Osteoblast (primary cell): Measurements from ENCODE around the gene HES6. TPM values are rescaled to one million over a fixed set of nuclear protein-coding genes. Genes with fewer than 3 reads are reported as not detected.
A peak's percentile ranks its signal among the peaks of the same experiment; 100 is the strongest.

Source experiments
- DNase-seq: peaks from one replicate; pipeline ENCODE4 v3.0.0; 2011; ENCODE audit warnings: low spot score, mixed read lengths; ENCODE audit not compliant: insufficient read length; ENCODE audit errors: missing footprints
- H2AFZ ChIP-seq: 2 replicates; pipeline ENCODE4 v1.6.0; 2011; ENCODE audit warnings: mild to moderate bottlenecking, low read length
- H3K27ac ChIP-seq: 2 replicates; pipeline ENCODE4 v1.5.1; 2011; ENCODE audit warnings: mild to moderate bottlenecking, low read depth, low read length, moderate library complexity
- H3K27me3 ChIP-seq: 2 replicates; pipeline ENCODE4 v1.6.0; 2012; ENCODE audit warnings: mild to moderate bottlenecking, control low read depth, inconsistent platforms, low read length, moderate library complexity; ENCODE audit not compliant: insufficient read depth
- H3K36me3 ChIP-seq: 2 replicates; pipeline ENCODE4 v1.5.1; 2011; ENCODE audit warnings: mild to moderate bottlenecking, low read length, control low read depth, moderate library complexity; ENCODE audit not compliant: insufficient read depth
- H3K4me1 ChIP-seq: 2 replicates; pipeline ENCODE4 v1.5.1; 2011; ENCODE audit warnings: mild to moderate bottlenecking, low read length, control low read depth, moderate library complexity; ENCODE audit not compliant: insufficient read depth
- H3K4me2 ChIP-seq: 2 replicates; pipeline ENCODE4 v1.6.0; 2011; ENCODE audit warnings: mild to moderate bottlenecking, low read length; ENCODE audit not compliant: insufficient read depth
- H3K4me3 ChIP-seq: fragments of 200-600 bp; sonication (generic); 3 replicates; pipeline ENCODE4 v1.5.1; 2012; ENCODE audit warnings: mild to moderate bottlenecking, low read length, inconsistent platforms; ENCODE audit not compliant: insufficient read depth
- H3K79me2 ChIP-seq: 2 replicates; pipeline ENCODE4 v1.6.0; 2012; ENCODE audit warnings: mild to moderate bottlenecking, low read length, control low read depth, inconsistent platforms; ENCODE audit not compliant: insufficient read depth
- H3K9me3 ChIP-seq: 2 replicates; pipeline ENCODE4 v1.5.1; 2011; ENCODE audit warnings: low read depth, low read length, control low read depth
- H4K20me1 ChIP-seq: 2 replicates; pipeline ENCODE4 v1.6.0; 2012; ENCODE audit warnings: mild to moderate bottlenecking, low read length, control low read depth; ENCODE audit not compliant: insufficient read depth
- CTCF ChIP-seq: IDR thresholded peaks from 2 replicates; pipeline ENCODE4 v1.5.1; 2011; ENCODE audit warnings: mild to moderate bottlenecking, low read depth, low read length, moderate library complexity; ENCODE audit errors: extremely low read depth
- total RNA-seq: library from RNA; depleted of rRNA; stranded (reverse); fragments of >200 nt; gene quantifications from 2 replicates; pipeline ENCODE4 v1.2.3, GENCODE V29; 2012

The HES6 gene
- total RNA-seq, 1 donor: 4.0 TPM

GRCh38 chr2:238226698-238227586, 12.9 kb downstream of the HES6 start:
- peaks cover 4% of the 10 kb centered on the region for H3K4me1 ChIP-seq
- H3K36me3 ChIP-seq: no peaks in the 10 kb centered on the region
- no peak overlapping the region for H2AFZ ChIP-seq
- peaks cover 33% of the 10 kb centered on the region for H3K27me3 ChIP-seq
- DNase-seq: peak; percentile 79
- no peak for TF ChIP-seq CTCF
- H3K4me2 ChIP-seq: no peak overlapping the region
- no peaks in the 10 kb centered on the region for H4K20me1 ChIP-seq
- H3K27ac ChIP-seq: no peak overlapping the region
- no peak overlapping the region for H3K4me3 ChIP-seq
- H3K79me2 ChIP-seq: no peaks in the 10 kb centered on the region
- no peaks in the 10 kb centered on the region for H3K9me3 ChIP-seq

GRCh38 chr2:238225911-238226697, 13.7 kb downstream of the HES6 start:
- Histone ChIP-seq H3K27ac (no peak overlapping the region), H3K79me2 (no peaks in the 10 kb centered on the region), H3K9me3 (no peaks in the 10 kb centered on the region), H4K20me1 (no peaks in the 10 kb centered on the region), H2AFZ (no peak overlapping the region), H3K36me3 (no peaks in the 10 kb centered on the region), H3K4me2 (no peak overlapping the region), H3K27me3 (peaks cover 25% of the 10 kb centered on the region), H3K4me1 (peaks cover 4% of the 10 kb centered on the region), H3K4me3 (no peak overlapping the region)
- TF ChIP-seq CTCF: no peak
- DNase-seq: peak; percentile 87

- Histone ChIP-seq H3K36me3 (no peaks in the 10 kb centered on the region), H2AFZ (no peak overlapping the region), H3K27ac (no peak overlapping the region), H3K79me2 (no peaks in the 10 kb centered on the region), H3K4me1 (peaks cover 2% of the 10 kb centered on the region), H4K20me1 (no peaks in the 10 kb centered on the region), H3K4me3 (no peak overlapping the region), H3K4me2 (no peak overlapping the region), H3K9me3 (no peaks in the 10 kb centered on the region), H3K27me3 (peaks cover 16% of the 10 kb centered on the region)
- TF ChIP-seq CTCF: no peak
- DNase-seq: no peak
Measured at GRCh38 chr2:238225121-238225520, 14.7 kb downstream of the HES6 start.
